ENCODE measurements around the gene MORN3. TPM values are rescaled to one million over a fixed set of nuclear protein-coding genes. Genes with fewer than 3 reads are reported as not detected.

Gene MORN3
- polyA plus RNA-seq, 1 donor (not counting 4 experiments of a cell fraction or from before 2014, with no cell fraction given), result 0.30 TPM

DNA sequence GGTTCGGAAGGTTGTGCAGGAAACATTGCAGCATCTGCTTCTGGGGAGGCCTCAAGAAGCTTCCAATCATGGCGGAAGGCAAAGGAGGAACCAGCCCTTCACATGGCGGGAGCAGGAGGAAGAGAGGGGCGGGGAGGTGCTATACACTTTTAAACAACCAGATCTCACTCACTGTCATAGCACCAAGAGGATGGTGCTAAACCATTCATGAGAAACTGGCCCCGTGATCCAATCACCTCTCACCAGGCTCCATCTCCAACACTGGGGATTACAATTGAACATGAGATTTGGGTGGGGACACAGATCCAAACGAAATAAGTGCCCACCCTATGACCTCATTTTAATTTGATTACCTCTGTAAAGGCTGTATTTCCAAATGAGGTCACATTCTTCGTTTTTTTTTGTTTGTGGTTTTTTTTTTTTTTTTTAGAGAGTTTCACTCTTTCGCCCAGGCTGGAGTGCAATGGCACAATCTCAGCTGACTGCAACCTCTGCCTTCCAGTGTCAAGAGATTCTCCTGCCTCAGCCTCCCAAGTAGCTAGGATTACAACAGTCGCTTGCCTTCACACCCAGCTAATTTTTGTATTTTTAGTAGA is 54.5 kb downstream of the MORN3 start:
- Histone ChIP-seq H3K4me2 (ENCODE audit: control insufficient read depth, extremely low read depth, insufficient read depth, low read depth, low read length) (no peak overlapping the region), H3K9me1 (ENCODE audit: control insufficient read depth, extremely low read depth, insufficient read depth, low read length) (no peaks in the 10 kb centered on the region), H3K4me1 (ENCODE audit: control insufficient read depth, extremely low read depth, insufficient read depth, low read length) (no peaks in the 10 kb centered on the region), H3K9me3 (ENCODE audit: control insufficient read depth, low read depth, low read length) (no peaks in the 10 kb centered on the region), H4K20me1 (ENCODE audit: control insufficient read depth, extremely low read depth, insufficient read depth, low read length) (no peaks in the 10 kb centered on the region), H3K4me3 (ENCODE audit: control insufficient read depth in 2 of 3, extremely low read depth in 1 of 3, insufficient read depth in 2 of 3, low read depth in 1 of 3, low read length in 3 of 3) (no peak overlapping the region), H3K27me3 (ENCODE audit: control insufficient read depth, extremely low read depth, insufficient read depth, low read length) (no peaks in the 10 kb centered on the region), H3K27ac (ENCODE audit: control insufficient read depth, insufficient read depth, low read length) (no peak overlapping the region), H3K36me3 (ENCODE audit: control insufficient read depth in 2 of 2, extremely low read depth in 1 of 2, insufficient read depth in 2 of 2, low read length in 2 of 2) (no peaks in the 10 kb centered on the region), H3K9ac (ENCODE audit: control insufficient read depth, extremely low read depth, insufficient read depth, low read length) (no peak overlapping the region), H3K79me2 (ENCODE audit: control insufficient read depth, insufficient read depth, low read length) (no peaks in the 10 kb centered on the region), H2AFZ (ENCODE audit: control insufficient read depth, low read length) (no peak overlapping the region)
- no peak for FAIRE-seq
- dilution Hi-C loops (cut with MboI; ENCODE audit: extremely low pct_ligation_motif_present, low sequenced_read_pairs), result no loop called here
- TF ChIP-seq EZH2 (IDR thresholded peaks at IDR 0.05; ENCODE audit: low read length), result no peak
- TF ChIP-seq, protein P1, sequence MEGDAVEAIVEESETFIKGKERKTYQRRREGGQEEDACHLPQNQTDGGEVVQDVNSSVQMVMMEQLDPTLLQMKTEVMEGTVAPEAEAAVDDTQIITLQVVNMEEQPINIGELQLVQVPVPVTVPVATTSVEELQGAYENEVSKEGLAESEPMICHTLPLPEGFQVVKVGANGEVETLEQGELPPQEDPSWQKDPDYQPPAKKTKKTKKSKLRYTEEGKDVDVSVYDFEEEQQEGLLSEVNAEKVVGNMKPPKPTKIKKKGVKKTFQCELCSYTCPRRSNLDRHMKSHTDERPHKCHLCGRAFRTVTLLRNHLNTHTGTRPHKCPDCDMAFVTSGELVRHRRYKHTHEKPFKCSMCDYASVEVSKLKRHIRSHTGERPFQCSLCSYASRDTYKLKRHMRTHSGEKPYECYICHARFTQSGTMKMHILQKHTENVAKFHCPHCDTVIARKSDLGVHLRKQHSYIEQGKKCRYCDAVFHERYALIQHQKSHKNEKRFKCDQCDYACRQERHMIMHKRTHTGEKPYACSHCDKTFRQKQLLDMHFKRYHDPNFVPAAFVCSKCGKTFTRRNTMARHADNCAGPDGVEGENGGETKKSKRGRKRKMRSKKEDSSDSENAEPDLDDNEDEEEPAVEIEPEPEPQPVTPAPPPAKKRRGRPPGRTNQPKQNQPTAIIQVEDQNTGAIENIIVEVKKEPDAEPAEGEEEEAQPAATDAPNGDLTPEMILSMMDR (optimal IDR thresholded peaks at IDR 0.05 in 1 of 3, IDR thresholded peaks at IDR 0.05 in 1 of 3, conservative IDR thresholded peaks at IDR 0.05 in 1 of 3; ENCODE audit: extremely low read depth in 1 of 3, insufficient read depth in 2 of 3, low read length in 3 of 3), result no peak
- DNase-seq (ENCODE audit: low read depth, low spot score), result no peak

DNA sequence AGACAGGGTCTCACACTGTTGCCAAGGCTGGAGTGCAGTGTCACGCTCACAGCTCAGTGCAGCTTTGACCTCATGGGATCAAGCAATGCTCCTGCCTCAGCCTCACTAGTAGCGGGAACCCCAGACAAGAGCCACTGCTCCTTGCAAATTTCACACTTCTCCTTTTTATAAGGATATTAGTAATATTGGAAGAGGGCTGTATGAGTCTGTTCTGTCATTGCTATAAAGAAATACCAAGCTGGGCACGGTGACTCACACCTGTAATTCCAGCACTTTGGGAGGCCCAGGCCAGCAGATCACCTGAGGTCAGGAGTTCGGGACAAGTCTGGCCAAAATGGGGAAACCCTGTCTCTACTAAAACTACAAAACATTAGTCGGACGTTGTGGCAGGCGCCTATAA is 56.0 kb downstream of the MORN3 start:
- Histone ChIP-seq H3K4me1 (ENCODE audit: control insufficient read depth, extremely low read depth, insufficient read depth, low read length) (no peaks in the 10 kb centered on the region), H3K4me2 (ENCODE audit: control insufficient read depth, extremely low read depth, insufficient read depth, low read depth, low read length) (no peak overlapping the region), H3K79me2 (ENCODE audit: control insufficient read depth, insufficient read depth, low read length) (no peaks in the 10 kb centered on the region), H3K9me1 (ENCODE audit: control insufficient read depth, extremely low read depth, insufficient read depth, low read length) (no peaks in the 10 kb centered on the region), H3K9me3 (ENCODE audit: control insufficient read depth, low read depth, low read length) (no peaks in the 10 kb centered on the region), H3K4me3 (ENCODE audit: control insufficient read depth in 2 of 3, extremely low read depth in 1 of 3, insufficient read depth in 2 of 3, low read depth in 1 of 3, low read length in 3 of 3) (no peak overlapping the region), H3K9ac (ENCODE audit: control insufficient read depth, extremely low read depth, insufficient read depth, low read length) (no peak overlapping the region), H3K36me3 (ENCODE audit: control insufficient read depth in 2 of 2, extremely low read depth in 1 of 2, insufficient read depth in 2 of 2, low read length in 2 of 2) (no peaks in the 10 kb centered on the region), H2AFZ (ENCODE audit: control insufficient read depth, low read length) (no peak overlapping the region), H4K20me1 (ENCODE audit: control insufficient read depth, extremely low read depth, insufficient read depth, low read length) (no peaks in the 10 kb centered on the region), H3K27me3 (ENCODE audit: control insufficient read depth, extremely low read depth, insufficient read depth, low read length) (no peaks in the 10 kb centered on the region), H3K27ac (ENCODE audit: control insufficient read depth, insufficient read depth, low read length) (no peak overlapping the region)
- TF ChIP-seq, protein P1 (optimal IDR thresholded peaks at IDR 0.05 in 1 of 3, IDR thresholded peaks at IDR 0.05 in 1 of 3, conservative IDR thresholded peaks at IDR 0.05 in 1 of 3; ENCODE audit: extremely low read depth in 1 of 3, insufficient read depth in 2 of 3, low read length in 3 of 3), result no peak
- no peak for TF ChIP-seq EZH2 (IDR thresholded peaks at IDR 0.05; ENCODE audit: low read length)
- no peak for FAIRE-seq
- dilution Hi-C loops (cut with MboI; ENCODE audit: extremely low pct_ligation_motif_present, low sequenced_read_pairs), result no loop called here
- DNase-seq (ENCODE audit: low read depth, low spot score), result no peak

Data from keratinocyte (primary cell).